OCI-M2 (cell line): Measurements from ENCODE around the gene TMEM144.
A peak's percentile ranks its signal among the peaks of the same experiment; 100 is the strongest.
"Not testable (repeated sequence)": the region's sequence is repeated elsewhere in the genome, so short reads cannot be mapped to it uniquely, and the experiment has no call there.

Source experiments
- DNase-seq: peaks from one replicate; lab custom pipeline; 2025; ENCODE audit not compliant: unreplicated experiment; lab: John Stamatoyannopoulos, UW

TMEM144 gene

DNA sequence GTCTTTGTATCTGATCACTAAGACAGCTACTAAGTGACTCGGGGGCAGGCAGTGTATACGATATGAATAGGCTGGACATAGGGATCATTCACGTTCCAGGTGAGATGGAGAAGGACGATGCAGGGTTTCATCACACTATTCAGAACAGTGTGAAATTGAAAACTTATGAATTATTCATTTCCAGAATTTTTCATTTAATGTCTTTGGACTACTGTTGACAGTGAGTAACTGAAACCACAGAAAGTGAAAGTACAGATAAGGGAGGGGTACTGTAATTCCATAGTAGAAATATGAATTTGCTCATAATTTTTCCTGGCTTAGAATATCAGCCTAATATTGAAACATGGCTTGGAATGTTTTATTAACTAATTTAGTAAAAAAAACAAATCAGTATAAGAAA, 24.4 kb downstream of the TMEM144 start:
- DNase-seq: no peak

DNA sequence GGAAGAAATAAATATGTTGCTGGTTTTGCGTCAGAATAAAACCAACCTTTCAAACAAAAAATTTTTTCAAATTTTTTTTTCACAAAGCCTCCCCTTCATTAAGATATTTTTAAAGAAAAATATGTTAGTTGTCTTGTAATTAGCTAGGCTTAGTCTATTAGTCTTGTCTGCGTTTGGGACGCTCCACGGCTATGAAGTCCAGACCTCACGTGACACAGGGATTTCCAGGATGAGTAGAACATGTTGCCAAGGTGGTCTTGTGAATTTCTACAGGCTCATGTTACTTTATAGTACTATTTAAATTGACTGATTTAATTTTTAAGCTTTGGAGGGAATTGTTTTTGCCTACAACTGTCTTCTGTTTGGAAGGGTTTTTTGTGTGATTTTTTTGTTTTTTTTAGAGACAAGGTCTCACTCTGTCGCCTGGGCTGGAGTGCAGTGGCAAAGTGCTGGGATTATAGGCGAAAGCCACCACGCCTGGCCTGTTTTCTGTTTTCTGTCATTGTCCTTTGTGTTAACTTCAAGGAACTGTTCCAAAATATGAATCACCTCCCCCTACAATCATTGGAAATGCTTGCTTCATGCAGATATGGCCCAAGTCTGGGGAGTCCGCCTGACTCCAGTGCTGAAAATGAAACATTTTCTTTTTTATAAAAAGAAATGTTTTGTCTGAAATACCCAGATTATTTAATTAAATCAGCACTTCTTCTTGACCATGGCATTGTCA, 26.2 kb downstream of the TMEM144 start:
- no peak for DNase-seq

DNA sequence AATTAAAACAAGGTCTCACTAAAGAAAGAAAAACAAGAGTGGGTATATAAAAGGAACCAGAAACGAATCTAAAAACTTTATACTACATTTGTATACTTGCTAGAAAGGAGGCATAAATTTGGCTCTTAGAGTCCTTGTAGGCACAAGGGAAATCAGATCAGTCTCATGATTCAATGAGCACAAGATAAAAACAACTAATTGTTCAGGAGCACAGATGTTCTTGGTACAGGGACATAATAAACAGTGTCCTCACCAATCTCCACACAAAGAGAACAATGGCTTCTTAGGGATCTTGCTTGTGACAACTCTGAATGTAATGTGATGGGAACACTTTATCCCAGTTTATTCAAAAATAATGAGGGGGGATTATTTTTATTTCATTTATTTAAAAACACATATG, 28.3 kb downstream of the TMEM144 start:
- no peak for DNase-seq

DNA sequence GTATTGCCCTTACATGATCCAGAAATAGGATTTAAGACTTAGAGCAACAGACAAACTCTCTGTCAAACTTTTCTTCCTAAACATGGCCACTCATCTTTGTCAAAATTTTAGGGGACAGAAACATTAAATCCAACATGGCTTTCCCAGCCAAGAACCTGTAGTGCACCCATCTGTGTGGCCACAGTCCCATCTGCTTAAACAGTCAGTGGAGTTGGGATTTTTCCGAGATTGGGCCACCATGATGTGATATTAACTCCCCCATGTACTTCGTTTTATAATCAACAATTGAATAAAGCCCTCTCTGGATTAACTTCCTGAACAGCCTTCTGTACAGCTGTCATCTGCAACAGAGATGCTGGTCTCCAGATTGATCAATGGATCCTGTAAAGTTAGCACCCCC, 28.9 kb downstream of the TMEM144 start:
- no peak for DNase-seq

DNA sequence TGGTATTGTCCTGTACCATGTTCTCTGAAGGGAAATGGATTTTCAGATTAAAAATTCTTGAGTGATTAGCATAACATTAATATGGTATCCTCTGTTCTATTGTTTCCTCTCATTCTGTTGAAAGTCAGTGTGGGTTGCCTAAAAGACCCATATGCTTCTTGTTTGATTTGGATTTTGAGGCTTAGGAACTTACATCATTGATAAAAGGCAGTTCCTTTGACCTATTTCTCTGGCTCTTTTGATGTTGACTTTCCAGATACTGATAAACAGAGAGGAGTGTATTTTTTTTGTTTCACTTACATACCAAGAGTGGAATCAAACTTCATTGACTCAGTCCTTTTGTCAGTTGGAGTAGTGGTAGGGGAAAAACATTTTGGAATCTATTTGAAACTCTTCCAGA, 32.8 kb downstream of the TMEM144 start:
- DNase-seq: no peak

DNA sequence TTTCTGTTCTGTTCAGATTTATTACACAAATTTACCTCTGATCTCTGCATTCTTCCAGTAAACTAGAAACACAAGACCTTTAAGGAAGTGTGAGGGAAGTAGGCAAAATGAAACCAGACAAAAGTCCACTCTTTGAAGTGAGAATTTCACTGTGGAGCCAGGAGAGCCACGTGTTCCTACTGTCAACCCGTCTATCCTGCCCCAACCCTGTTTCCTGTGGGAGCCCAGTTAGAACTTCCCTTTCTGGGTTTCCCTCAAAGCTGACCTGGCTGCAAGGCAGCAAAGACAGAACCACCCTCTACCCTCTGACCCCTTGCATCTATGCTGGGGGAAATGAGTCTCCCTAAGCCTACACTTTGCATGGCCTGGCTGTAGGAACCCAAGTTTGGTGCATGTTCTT, 40.0 kb downstream of the TMEM144 start:
- no peak for DNase-seq

DNA sequence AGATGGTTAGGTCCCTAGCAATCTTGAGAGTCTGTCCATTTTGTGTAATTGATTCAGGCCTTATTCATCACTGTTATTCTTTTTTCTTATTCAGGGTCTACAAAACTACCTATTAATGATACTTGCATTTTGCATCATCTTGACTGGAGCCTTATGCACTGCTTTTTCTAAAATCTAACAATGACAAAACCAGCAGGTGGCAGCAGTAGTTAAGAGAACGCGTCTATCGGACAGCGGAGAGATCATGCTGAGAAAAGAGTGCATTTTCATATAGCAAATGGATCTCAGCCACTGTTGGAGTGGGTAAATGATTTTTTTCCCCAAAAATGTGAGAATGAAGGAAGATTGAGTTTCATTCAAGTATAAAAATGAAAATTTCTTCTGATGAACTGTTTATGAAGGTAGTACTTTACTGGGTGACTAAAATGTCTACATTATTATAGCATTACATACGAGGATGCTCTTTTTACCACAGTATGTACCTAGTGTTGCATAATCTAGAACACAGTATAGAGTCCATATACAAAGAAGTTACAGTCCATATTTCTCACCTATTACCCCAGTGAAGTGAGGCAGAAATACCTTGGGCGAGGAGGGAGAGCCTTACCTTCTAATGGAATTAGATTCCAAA, 43.2 kb downstream of the TMEM144 start:
- peak; percentile 21 for DNase-seq

DNA sequence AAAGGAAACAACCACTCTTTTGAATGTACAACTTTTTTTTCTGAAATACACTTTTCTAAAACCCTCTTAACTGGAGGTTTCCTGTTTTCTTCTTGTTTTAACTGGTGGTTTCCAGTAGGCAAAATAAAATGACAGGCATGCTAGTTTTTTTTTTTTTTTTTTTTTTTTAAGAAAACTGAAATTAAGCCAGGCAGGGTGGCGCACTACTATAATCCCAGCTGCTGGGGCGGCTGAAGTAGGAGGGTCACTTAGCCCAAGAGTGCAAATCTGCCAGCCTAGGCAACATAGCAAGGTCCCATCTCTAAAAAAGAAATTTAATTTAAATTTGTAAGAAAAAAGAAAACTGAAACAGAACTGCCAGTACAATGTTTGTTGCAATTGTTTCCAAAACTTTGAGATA, 44.0 kb downstream of the TMEM144 start:
- DNase-seq: no peak

DNA sequence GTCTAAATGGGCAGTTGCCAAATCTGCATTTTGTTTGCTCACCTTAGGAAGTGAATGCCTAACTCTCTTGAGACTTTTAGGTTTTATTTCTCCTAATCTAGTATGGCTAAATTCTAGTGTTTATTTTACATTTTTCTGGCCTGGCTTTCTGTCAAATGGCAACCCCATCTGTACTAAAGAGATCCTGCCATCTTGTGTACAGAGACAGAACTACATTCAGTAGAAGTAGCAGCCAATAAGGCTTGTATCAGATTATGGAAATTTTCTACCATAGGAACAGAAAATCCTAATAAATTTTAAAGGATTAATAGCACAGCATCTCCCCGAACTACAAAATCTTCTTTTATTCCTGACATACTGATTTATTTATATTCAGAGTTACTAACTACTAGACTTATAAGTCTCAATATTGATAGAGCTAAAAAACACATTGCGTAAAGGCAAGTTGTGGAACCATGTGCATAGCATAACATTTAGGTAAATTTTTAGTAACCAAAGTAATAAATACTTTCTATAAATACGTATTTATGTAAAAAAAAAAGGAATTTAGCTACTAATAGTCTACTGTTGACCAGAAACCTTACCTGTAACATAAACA, 45.5 kb downstream of the TMEM144 start:
- DNase-seq: peak; percentile 13

DNA sequence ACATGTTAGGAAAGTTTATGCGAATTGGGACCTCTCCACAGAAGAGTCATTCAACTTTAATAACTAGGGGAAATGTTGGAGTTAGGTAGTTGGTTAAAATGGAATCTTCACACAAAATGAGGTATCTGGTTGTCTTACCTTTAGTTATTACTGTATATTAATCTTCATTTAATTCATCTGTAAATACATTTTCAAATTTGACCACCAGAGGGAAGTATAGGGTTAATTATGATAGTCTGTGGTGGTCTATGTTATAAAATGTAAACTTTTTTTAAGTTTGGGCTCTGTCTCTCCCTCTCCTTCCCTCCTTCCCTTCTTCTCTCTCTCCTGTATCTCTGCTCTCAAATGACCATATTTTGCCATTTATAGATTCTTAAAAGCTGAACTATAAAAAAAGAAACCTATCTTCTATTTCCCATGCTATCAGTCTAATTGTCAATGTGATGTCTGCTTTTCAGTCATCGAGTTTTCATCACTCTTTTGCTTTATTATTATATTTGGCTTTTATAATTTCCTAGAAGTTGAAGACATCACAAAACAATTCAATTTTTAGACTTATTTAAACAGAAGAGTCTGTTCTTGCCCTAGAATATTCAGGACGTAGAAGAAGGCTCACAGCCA, 49.8 kb downstream of the TMEM144 start:
- peak; percentile 32 for DNase-seq

DNA sequence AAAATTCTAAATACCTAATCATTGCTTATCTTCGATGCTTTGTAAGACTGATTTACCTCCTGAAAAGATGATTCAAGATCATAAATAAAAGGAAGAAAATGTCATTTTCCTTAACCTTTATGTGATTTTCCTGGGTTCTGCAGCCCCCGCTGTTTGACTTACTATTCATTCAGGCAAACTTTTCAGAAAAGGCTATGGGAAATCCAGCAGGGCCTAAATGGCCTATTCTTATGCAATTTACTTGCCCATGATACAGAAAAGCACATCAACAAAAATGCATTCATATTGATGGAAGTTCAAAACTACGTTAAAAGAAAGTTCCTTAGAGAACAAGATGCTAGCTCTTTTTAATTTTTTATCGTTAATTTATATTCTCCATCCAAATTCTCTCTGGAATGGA, 51.2 kb downstream of the TMEM144 start:
- no peak for DNase-seq

DNA sequence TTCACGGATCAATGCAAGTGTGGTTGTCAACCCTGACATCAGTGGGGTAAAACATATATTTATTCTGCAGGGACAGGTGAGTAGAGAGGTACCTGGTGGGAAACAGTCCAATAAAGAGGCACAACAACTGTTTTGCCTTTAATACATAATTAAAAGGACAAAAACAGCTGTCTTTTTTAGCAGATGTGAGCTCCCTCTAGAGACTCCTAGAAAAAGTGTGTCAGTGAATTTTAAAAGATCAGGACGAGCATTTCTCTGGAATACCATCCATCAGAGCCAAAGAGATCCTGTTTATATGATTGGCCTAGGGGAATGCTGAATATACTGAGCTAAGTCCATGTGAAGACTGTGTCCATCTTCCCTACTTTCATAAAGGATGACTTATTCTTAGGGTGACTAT, 58.3 kb downstream of the TMEM144 start:
- no peak for DNase-seq

DNA sequence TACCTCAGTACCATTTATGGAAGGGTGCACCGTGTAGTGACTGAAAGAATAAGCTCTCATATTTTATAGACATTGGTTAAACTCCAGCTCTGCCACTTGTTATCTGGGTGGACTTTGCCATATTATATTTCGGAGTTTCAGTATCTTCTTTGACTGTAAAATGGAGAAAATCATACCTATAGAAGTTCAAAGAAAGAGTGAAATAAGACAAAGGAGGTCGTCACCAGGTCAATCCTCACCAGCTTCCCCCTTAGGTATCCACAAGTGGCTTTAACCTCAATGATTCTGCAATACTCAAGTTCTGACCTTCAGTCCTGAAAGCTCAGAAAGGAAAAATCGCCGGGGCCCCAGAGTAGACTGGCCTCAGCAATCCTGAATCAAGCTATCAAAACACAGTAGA, 64.3 kb downstream of the TMEM144 start:
- DNase-seq: no peak

DNA sequence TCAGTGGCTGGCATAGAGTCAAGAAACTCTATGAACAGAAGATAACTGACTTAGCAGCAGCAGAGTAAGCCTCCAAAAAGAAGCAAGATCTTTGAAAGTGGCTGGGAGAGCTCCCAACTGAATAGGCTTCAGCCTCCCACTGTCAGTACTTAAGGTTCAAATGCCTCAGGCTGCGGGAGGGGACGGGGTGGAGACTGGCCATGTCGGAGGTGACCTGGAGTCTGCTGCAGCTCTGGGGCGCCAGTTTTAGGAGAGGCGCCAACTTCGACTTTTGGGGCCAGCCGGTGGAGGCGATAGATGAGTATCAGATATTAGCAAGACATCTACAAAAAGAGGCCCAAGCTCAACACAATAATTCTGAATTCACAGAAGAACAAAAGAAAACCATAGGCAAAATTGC, 67.3 kb downstream of the TMEM144 start:
- no peak for DNase-seq

DNA sequence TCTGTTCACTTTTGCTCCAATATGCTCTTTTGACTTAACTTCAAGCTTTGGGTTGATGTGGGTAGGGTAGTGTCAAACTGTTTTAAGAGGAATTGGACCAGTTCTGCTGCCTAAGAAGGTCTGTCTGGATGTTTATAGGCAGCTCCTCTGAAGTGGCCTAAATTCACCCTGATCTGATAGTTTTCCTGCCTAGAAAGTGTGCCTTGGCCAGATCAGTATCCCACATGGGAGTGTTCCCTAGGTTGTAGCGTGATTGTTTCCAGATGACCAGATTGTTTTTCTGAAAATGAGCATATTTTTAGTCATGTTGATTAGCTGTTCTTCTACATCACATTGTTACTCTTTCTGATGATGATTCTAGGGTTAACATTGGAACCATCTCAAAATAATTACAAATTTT, 68.8 kb downstream of the TMEM144 start:
- DNase-seq: not testable (repeated sequence)

DNA sequence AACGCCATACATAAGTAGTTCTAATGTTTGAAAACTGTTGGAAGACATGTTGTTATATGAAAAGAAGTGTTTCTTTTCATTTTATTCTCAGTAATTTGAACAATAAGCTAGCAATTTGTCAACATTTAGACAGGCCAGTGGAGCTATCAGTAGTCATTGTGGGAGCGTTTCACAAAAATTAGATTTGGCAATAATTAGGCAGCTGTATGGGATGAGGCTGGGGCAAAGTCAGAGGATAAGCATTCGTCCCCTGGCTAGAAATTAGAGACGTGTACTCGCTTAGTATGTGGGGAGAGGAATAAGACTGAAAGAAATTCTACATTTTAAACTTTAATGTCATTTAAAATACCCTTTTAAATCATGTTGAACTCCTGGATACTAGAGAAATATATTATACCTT, 70.6 kb downstream of the TMEM144 start:
- no peak for DNase-seq

DNA sequence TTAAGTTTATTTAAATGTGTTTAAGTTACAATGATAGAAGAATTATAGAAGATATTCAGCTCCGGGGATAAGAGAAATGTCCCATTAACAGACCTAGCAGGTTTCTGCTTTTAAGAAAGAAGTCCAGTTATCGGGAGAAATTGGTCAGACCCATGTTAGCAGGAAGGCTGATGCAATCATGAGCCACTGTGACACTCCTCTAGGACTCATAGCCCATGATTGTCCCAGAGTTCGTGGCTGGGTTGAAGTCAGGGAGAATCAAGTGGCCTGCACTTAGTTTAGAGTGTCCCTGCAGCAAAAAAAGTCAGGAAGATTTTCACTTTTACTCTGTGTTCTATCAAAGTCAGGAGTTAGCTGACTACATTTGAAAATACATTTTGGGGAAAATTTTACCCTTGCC, 72.0 kb downstream of the TMEM144 start:
- no peak for DNase-seq

DNA sequence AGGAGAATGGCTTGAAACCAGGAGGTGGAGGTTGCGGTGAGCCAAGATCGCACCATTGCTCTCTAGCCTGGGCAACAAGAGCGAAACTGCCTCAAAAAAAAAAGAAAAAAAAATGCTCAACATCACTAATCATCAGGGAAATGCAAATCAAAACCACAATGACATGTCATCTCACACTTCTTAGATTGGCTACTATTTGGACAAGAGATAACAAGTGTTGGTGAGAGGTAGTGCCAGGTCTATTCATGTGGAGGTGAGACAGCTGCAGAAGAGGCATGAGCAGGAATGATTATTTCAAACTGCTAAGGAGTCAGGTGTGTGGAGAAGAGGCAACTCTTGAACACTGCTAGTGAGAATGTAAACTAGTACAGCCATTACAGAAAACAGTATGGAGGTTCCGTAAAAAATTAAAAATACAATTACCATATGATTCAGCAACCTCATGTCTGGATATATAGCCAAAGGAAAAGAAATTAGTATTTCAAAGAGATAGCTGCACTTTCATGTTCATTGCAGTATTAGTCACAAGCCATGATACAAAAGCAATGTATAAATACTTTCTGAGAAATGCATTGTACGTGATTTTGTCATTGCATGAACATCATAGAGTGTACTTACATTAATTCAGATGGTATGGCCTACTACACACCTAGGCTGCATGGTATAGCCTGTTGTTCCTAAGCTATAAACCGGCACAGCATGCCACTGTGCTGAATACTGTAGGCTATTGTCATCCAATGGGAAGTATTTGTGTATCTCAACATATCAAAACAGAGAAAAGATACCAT, 75.3 kb downstream of the TMEM144 start:
- no peak for DNase-seq

DNA sequence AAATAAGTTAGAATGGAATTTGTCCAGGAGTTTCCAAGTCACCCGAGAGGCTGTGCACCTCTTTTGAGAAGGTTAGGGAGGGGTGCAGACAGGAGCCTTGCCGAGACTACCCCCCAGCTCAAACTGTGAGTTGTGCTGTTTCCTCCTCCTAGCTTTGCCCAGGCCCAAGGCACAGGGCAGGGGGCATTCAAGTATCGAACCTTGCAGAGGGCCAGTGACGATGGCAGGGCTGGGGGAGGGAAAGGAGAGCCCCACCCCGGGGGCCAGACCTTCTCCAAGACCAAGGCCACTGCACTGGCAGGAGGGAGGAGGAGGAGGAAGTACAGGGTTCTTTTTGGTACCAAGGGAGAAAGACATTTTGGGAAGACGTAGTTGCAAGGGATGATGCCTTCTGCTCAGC, 80.6 kb downstream of the TMEM144 start:
- DNase-seq: no peak

DNA sequence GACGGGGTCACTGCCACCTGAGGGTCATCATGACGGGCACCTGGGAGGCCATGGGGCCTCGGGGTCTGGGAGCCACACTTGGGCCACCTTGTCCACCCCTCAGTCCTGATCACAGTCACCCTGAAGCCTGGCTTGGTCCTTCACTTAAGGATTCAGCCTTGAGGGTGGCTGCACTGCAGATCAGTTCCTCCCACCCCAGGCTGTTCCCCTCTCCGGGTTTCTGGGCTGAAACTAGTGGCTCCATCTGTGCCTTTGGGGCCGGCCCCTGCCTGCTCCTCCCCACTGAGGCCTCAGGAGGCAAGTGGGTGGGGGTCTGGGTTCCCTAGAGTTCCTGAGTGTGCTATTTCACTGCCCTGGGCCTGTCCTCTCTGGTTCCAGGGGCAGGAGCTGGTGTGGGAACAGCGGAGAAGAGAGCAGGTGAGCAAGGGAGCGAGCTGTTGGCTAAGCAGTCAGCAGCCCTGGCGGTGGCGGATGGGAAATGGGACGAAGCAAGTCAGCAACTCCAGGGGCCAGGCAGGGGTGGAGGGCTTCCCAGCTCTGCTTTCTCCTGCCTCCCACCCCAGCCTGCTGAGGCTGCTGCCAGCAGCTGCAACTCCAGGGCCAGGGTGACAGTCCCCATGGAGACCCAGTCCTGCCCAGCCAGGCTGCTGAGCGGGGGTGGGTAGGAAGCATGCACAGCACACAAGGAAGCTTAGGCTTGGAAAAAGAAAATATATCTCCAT, 81.2 kb downstream of the TMEM144 start:
- DNase-seq: no peak

DNA sequence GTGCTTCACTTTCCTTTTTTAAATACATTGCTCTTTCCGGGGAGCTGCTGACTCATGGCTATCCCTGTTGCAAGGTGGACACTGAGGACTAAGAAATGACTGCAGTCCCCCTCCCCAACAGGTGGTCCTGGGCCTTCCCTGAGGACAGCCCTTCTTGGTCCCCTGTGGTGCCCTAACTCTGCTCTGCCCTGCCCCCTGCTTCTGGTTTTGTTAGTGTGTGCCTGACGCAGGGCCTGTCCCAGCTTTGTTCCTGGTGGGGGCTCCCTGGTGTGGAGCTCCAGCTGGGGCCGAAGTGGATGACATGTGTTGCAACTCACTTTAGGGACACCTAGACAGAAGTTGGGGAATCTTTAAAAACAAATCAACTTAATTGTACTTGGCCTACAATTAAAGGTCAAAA, 81.9 kb downstream of the TMEM144 start:
- DNase-seq: no peak
